Measurements from ENCODE around the gene DCDC1. TPM values are rescaled to one million over a fixed set of nuclear protein-coding genes. Genes with fewer than 3 reads are reported as not detected.

DCDC1 gene
- total RNA-seq, 1 experiment from 2014 or later = not detected

GRCh38 chr11:30938171-30938570, 431.4 kb downstream of the DCDC1 start:
- TF ChIP-seq TCF7L2 (IDR thresholded peaks at IDR 0.05; ENCODE audit: low read depth, low read length) = no peak
- TF ChIP-seq REST (IDR thresholded peaks at IDR 0.05; ENCODE audit: insufficient read depth in 1 of 2, low read depth in 2 of 2, low read length in 1 of 2) = no peak
- no peak for TF ChIP-seq CTCF (IDR thresholded peaks at IDR 0.05)
- no peak for TF ChIP-seq POLR2AphosphoS5 (IDR thresholded peaks at IDR 0.05; ENCODE audit: low read depth, low read length)
- no peak for TF ChIP-seq SIN3A (IDR thresholded peaks at IDR 0.05; ENCODE audit: borderline replicate concordance, insufficient read depth, low read depth, low read length)
- in situ Hi-C loops (cut with HindIII; ENCODE audit: low pct_unique_long_range_greater_than_20kb, low sequenced_read_pairs) = no loop called here
- H3K27me3 ChIP-seq (ENCODE audit: control insufficient read depth, insufficient read depth, low read length) = no peaks in the 10 kb centered on the region
- no peak overlapping the region for H3K27ac ChIP-seq (ENCODE audit: low read length)
- no peaks in the 10 kb centered on the region for H3K4me1 ChIP-seq (ENCODE audit: control insufficient read depth, insufficient read depth, low read length)
- no TSS peak for BruUV-seq (replicated peaks)
- no peaks in the 10 kb centered on the region for H3K36me3 ChIP-seq (ENCODE audit: control insufficient read depth, insufficient read depth, low read length)
- ChIA-PET POLR2A (no interaction called here), CTCF (no interaction called here)
- no peak for DNase-seq (ENCODE audit: low read depth, low spot score)
- ATAC-seq = no peak
- H3K4me3 ChIP-seq (ENCODE audit: low read depth in 2 of 2, low read length in 2 of 2) = no peak overlapping the region
- intact Hi-C loops (cut with micrococcal nuclease; ENCODE audit: unreplicated experiment) = no loop called here
- H3K9me3 ChIP-seq (ENCODE audit: control insufficient read depth, insufficient read depth, low read depth, low read length) = no peaks in the 10 kb centered on the region

GRCh38 chr11:30936491-30936890, 433.0 kb downstream of the DCDC1 start:
- no peaks in the 10 kb centered on the region for H3K36me3 ChIP-seq (ENCODE audit: control insufficient read depth, insufficient read depth, low read length)
- ChIA-PET CTCF (no interaction called here), POLR2A (no interaction called here)
- no peak overlapping the region for H3K4me3 ChIP-seq (ENCODE audit: low read depth in 2 of 2, low read length in 2 of 2)
- no peaks in the 10 kb centered on the region for H3K27me3 ChIP-seq (ENCODE audit: control insufficient read depth, insufficient read depth, low read length)
- intact Hi-C loops (cut with micrococcal nuclease; ENCODE audit: unreplicated experiment) (no loop called here), in situ Hi-C loops (cut with HindIII; ENCODE audit: low pct_unique_long_range_greater_than_20kb, low sequenced_read_pairs) (no loop called here)
- no peaks in the 10 kb centered on the region for H3K9me3 ChIP-seq (ENCODE audit: control insufficient read depth, insufficient read depth, low read depth, low read length)
- DNase-seq (ENCODE audit: low read depth, low spot score) = no peak
- no peaks in the 10 kb centered on the region for H3K4me1 ChIP-seq (ENCODE audit: control insufficient read depth, insufficient read depth, low read length)
- TF ChIP-seq TCF7L2 (IDR thresholded peaks at IDR 0.05; ENCODE audit: low read depth, low read length) (no peak), POLR2AphosphoS5 (IDR thresholded peaks at IDR 0.05; ENCODE audit: low read depth, low read length) (no peak), SIN3A (IDR thresholded peaks at IDR 0.05; ENCODE audit: borderline replicate concordance, insufficient read depth, low read depth, low read length) (no peak), CTCF (IDR thresholded peaks at IDR 0.05) (no peak), REST (IDR thresholded peaks at IDR 0.05; ENCODE audit: insufficient read depth in 1 of 2, low read depth in 2 of 2, low read length in 1 of 2) (no peak)
- no peak overlapping the region for H3K27ac ChIP-seq (ENCODE audit: low read length)
- no peak for ATAC-seq
- BruUV-seq (replicated peaks) = no TSS peak

All from Panc1 (cell line).